GM21528 (cell line): Measurements from ENCODE around the gene ATP10D.
"Not testable (repeated sequence)": the region's sequence is repeated elsewhere in the genome, so short reads cannot be mapped to it uniquely, and the experiment has no call there.

Source experiments
- ATAC-seq: cut with Tn5 transposase; IDR thresholded peaks from one replicate; pipeline ENCODE4 v1.9.1; 2021; ENCODE audit warnings: mild to moderate bottlenecking, moderate library complexity; ENCODE audit not compliant: unreplicated experiment, low FRiP score

ATP10D gene

GRCh38 chr4:47486231-47486673 is 1.2 kb downstream of the ATP10D start:
- no peak for ATAC-seq

- not testable (repeated sequence) for ATAC-seq
Observed at GRCh38 chr4:47486727-47487126, 1.7 kb downstream of the ATP10D start.

- ATAC-seq, result no peak
Observed at GRCh38 chr4:47488706-47489105, 3.6 kb downstream of the ATP10D start.

- peak; percentile 66 for ATAC-seq
Observed at GRCh38 chr4:47490550-47490949, 5.5 kb downstream of the ATP10D start.

- peak; percentile 56 for ATAC-seq
Observed at GRCh38 chr4:47493238-47494123, 8.4 kb downstream of the ATP10D start.

- ATAC-seq, result no peak
Observed at GRCh38 chr4:47494124-47494430, 9.0 kb downstream of the ATP10D start.

- ATAC-seq, result no peak
Observed at GRCh38 chr4:47498899-47499298, 13.8 kb downstream of the ATP10D start.

GRCh38 chr4:47499700-47500099 is 14.6 kb downstream of the ATP10D start:
- peak; percentile 46 for ATAC-seq

GRCh38 chr4:47500776-47501175 is 15.7 kb downstream of the ATP10D start:
- no peak for ATAC-seq

GRCh38 chr4:47505147-47505546 is 20.1 kb downstream of the ATP10D start:
- ATAC-seq, result no peak

- ATAC-seq, result no peak
Observed at GRCh38 chr4:47505666-47506065, 20.6 kb downstream of the ATP10D start.

- peak; percentile 95 for ATAC-seq
Observed at GRCh38 chr4:47510506-47511143, 25.6 kb downstream of the ATP10D start.

GRCh38 chr4:47513461-47513860 is 28.4 kb downstream of the ATP10D start:
- ATAC-seq, result no peak

GRCh38 chr4:47519239-47519883 is 34.3 kb downstream of the ATP10D start:
- ATAC-seq, result peak; percentile 100

- no peak for ATAC-seq
Observed at GRCh38 chr4:47525154-47525819, 40.2 kb downstream of the ATP10D start.

GRCh38 chr4:47526281-47526680 is 41.2 kb downstream of the ATP10D start:
- no peak for ATAC-seq

GRCh38 chr4:47528646-47529045 is 43.6 kb downstream of the ATP10D start:
- ATAC-seq, result not testable (repeated sequence)

- no peak for ATAC-seq
Observed at GRCh38 chr4:47530801-47531200, 45.7 kb downstream of the ATP10D start.

- peak; percentile 100 for ATAC-seq
Observed at GRCh38 chr4:47531241-47531953, 46.3 kb downstream of the ATP10D start.

- ATAC-seq, result peak; percentile 25
Observed at GRCh38 chr4:47531954-47532321, 46.9 kb downstream of the ATP10D start.
